Measurements from ENCODE around the gene ABCA9.
"Not testable (repeated sequence)": the region's sequence is repeated elsewhere in the genome, so short reads cannot be mapped to it uniquely, and the experiment has no call there.

Gene ABCA9

GRCh38 chr17:69043098-69043734, 17.5 kb downstream of the ABCA9 start:
- DNase-seq (ENCODE audit: low read depth) = no peak

- no peak for DNase-seq (ENCODE audit: low read depth)
These were observed 18.4 kb downstream of the ABCA9 start for GRCh38 chr17:69042308-69042707.

GRCh38 chr17:69031839-69032238, 28.9 kb downstream of the ABCA9 start:
- no peak for DNase-seq (ENCODE audit: low read depth)

GRCh38 chr17:69030169-69030568, 30.6 kb downstream of the ABCA9 start:
- no peak for DNase-seq (ENCODE audit: low read depth)

GRCh38 chr17:69018687-69019086, 42.0 kb downstream of the ABCA9 start:
- DNase-seq (ENCODE audit: low read depth) = no peak

GRCh38 chr17:69018022-69018615, 42.6 kb downstream of the ABCA9 start:
- DNase-seq (ENCODE audit: low read depth) = no peak

GRCh38 chr17:69015631-69016030, 45.1 kb downstream of the ABCA9 start:
- no peak for DNase-seq (ENCODE audit: low read depth)

- no peak for DNase-seq (ENCODE audit: low read depth)
These were observed 47.6 kb downstream of the ABCA9 start for GRCh38 chr17:69012895-69013805.

GRCh38 chr17:69009930-69010329, 50.8 kb downstream of the ABCA9 start:
- no peak for DNase-seq (ENCODE audit: low read depth)

GRCh38 chr17:69004759-69005158, 56.0 kb downstream of the ABCA9 start:
- not testable (repeated sequence) for DNase-seq (ENCODE audit: low read depth)

GRCh38 chr17:68999743-69000142, 61.0 kb downstream of the ABCA9 start:
- not testable (repeated sequence) for DNase-seq (ENCODE audit: low read depth)

- no peak for DNase-seq (ENCODE audit: low read depth)
These were observed 67.6 kb downstream of the ABCA9 start for GRCh38 chr17:68993112-68993511.

- DNase-seq (ENCODE audit: low read depth) = no peak
These were observed 72.8 kb downstream of the ABCA9 start for GRCh38 chr17:68987966-68988365.

- no peak for DNase-seq (ENCODE audit: low read depth)
These were observed 79.4 kb downstream of the ABCA9 start for GRCh38 chr17:68981288-68981687.

- no peak for DNase-seq (ENCODE audit: low read depth)
These were observed 87.5 kb downstream of the ABCA9 start for GRCh38 chr17:68973098-68973846.

- DNase-seq (ENCODE audit: low read depth) = no peak
These were observed 88.5 kb downstream of the ABCA9 start for GRCh38 chr17:68972119-68972704.

- DNase-seq (ENCODE audit: low read depth) = no peak
These were observed 91.6 kb downstream of the ABCA9 start for GRCh38 chr17:68969101-68969500.

GRCh38 chr17:68963958-68964357, 96.8 kb downstream of the ABCA9 start:
- no peak for DNase-seq (ENCODE audit: low read depth)

GRCh38 chr17:68961214-68961882, 99.4 kb downstream of the ABCA9 start:
- no peak for DNase-seq (ENCODE audit: low read depth)

- not testable (repeated sequence) for DNase-seq (ENCODE audit: low read depth)
These were observed 101.6 kb downstream of the ABCA9 start for GRCh38 chr17:68959117-68959516.

GRCh38 chr17:68957944-68958343, 102.8 kb downstream of the ABCA9 start:
- no peak for DNase-seq (ENCODE audit: low read depth)

All from T follicular helper cell (primary cell).